ENCODE measurements around the gene IMPACT.

DNA sequence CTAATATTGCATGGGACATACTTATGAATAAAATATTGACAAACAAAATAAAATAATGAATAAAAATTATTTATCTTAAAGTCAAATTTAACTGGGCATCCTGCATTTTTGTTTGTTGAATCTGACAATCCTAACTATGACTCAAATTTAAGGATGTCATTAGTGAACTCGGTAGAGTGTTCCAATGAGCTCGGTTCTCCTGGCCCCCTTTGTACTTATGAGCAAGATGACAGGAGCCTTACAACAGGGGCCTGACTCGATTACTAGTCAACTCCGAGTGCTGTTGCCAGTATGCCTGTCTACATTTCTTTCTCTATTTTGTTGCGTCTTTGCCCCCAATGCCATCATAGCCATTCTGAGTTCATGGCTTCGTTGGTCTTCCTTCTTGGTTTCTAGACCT lies 74.3 kb downstream of the IMPACT start:
- TF ChIP-seq, protein P1, sequence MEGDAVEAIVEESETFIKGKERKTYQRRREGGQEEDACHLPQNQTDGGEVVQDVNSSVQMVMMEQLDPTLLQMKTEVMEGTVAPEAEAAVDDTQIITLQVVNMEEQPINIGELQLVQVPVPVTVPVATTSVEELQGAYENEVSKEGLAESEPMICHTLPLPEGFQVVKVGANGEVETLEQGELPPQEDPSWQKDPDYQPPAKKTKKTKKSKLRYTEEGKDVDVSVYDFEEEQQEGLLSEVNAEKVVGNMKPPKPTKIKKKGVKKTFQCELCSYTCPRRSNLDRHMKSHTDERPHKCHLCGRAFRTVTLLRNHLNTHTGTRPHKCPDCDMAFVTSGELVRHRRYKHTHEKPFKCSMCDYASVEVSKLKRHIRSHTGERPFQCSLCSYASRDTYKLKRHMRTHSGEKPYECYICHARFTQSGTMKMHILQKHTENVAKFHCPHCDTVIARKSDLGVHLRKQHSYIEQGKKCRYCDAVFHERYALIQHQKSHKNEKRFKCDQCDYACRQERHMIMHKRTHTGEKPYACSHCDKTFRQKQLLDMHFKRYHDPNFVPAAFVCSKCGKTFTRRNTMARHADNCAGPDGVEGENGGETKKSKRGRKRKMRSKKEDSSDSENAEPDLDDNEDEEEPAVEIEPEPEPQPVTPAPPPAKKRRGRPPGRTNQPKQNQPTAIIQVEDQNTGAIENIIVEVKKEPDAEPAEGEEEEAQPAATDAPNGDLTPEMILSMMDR (IDR thresholded peaks at IDR 0.05): no peak
- no peak for TF ChIP-seq POLR2AphosphoS5 (IDR thresholded peaks at IDR 0.05)
- TF ChIP-seq POLR2A (IDR thresholded peaks at IDR 0.05): no peak

All from suprapubic skin (tissue), 4 donors.